IMR-90 (cell line): Measurements from ENCODE around the gene FBP1. TPM values are rescaled to one million over a fixed set of nuclear protein-coding genes. Genes with fewer than 3 reads are reported as not detected.

Experiments
- ATAC-seq: fragments of 200-7000 bp; cut with Tn5 transposase; 2 replicates; pipeline ENCODE4 v1.9.1; 2020; ENCODE audit warnings: low read depth, mild to moderate bottlenecking, moderate library complexity
- BruUV-seq: library from RNA; stranded (reverse); fragments of 400-500 nt; replicated peaks from 2 replicates; lab custom pipeline; 2021; lab: Mats Ljungman, UMichigan
- CTCF ChIA-PET: fragments of 300-600 bp; formaldehyde crosslinking; extraction: SDS; loops from one replicate; lab custom pipeline; 2021; ENCODE audit warnings: antibody characterized with exemption; lab: Yijun Ruan, JAX
- POLR2A ChIA-PET: fragments of 300-600 bp; sonication (Branson Sonifier 250); formaldehyde crosslinking; loops from one replicate; lab custom pipeline; 2022; ENCODE audit warnings: antibody characterized with exemption; ENCODE audit not compliant: unreplicated experiment; lab: Charles Lee
- DNase-seq: peaks from one replicate; pipeline ENCODE4 v3.0.0; 2013
- H2AFZ ChIP-seq: replicated peaks from 2 replicates; pipeline ENCODE3; 2013; ENCODE audit warnings: low read length, mild to moderate bottlenecking; ENCODE audit not compliant: poor library complexity
- H2AK5ac ChIP-seq: 2 replicates; pipeline ENCODE4 v1.6.1; 2013; ENCODE audit warnings: low read depth, low read length, inconsistent platforms
- H2AK9ac ChIP-seq: replicated peaks from 2 replicates; pipeline ENCODE3; 2013; ENCODE audit warnings: mild to moderate bottlenecking, low read depth, low read length, moderate library complexity; ENCODE audit not compliant: poor library complexity
- H2BK120ac ChIP-seq: 2 replicates; pipeline ENCODE4 v1.6.1; 2013; ENCODE audit warnings: low read depth, low read length, inconsistent platforms
- H2BK15ac ChIP-seq: 3 replicates; pipeline ENCODE4 v1.6.1; 2013; ENCODE audit warnings: low read depth, low read length, inconsistent platforms
- H2BK20ac ChIP-seq: 2 replicates; pipeline ENCODE4 v1.6.1; 2013; ENCODE audit warnings: low read depth, mild to moderate bottlenecking, inconsistent platforms, low read length, moderate library complexity
- H2BK5ac ChIP-seq: 2 replicates; pipeline ENCODE4 v1.6.1; 2013; ENCODE audit warnings: mild to moderate bottlenecking, low read depth, low read length, inconsistent platforms; ENCODE audit not compliant: poor library complexity, severe bottlenecking
- H3K14ac ChIP-seq: replicated peaks from 2 replicates; pipeline ENCODE4 v1.6.1; 2013; ENCODE audit warnings: low read depth, low read length, inconsistent platforms
- H3K18ac ChIP-seq: 2 replicates; pipeline ENCODE4 v1.6.1; 2013; ENCODE audit warnings: low read depth, low read length, control low read depth
- H3K23ac ChIP-seq: 2 replicates; pipeline ENCODE4 v1.6.1; 2013; ENCODE audit warnings: low read depth, low read length, inconsistent platforms
- H3K27ac ChIP-seq: 2 replicates; pipeline ENCODE4 v1.5.1; 2013; ENCODE audit warnings: mild to moderate bottlenecking, control low read depth, low read length; ENCODE audit not compliant: insufficient read depth
- H3K27me3 ChIP-seq: 2 replicates; pipeline ENCODE4 v1.6.1; 2013; ENCODE audit warnings: low read length; ENCODE audit not compliant: control insufficient read depth, insufficient read depth
- H3K36me3 ChIP-seq: 2 replicates; pipeline ENCODE4 v1.6.1; 2013; ENCODE audit warnings: low read length, mixed read lengths; ENCODE audit not compliant: control insufficient read depth, insufficient read depth
- H3K4ac ChIP-seq: 2 replicates; pipeline ENCODE4 v1.6.1; 2013; ENCODE audit warnings: low read depth, low read length, inconsistent platforms
- H3K4me1 ChIP-seq: 2 replicates; pipeline ENCODE4 v1.6.1; 2013; ENCODE audit warnings: low read length, mixed read lengths; ENCODE audit not compliant: control insufficient read depth, insufficient read depth
- H3K4me2 ChIP-seq: 2 replicates; pipeline ENCODE4 v1.6.1; 2013; ENCODE audit warnings: low read depth, mild to moderate bottlenecking, control low read depth, low read length, moderate library complexity
- H3K4me3 ChIP-seq: 2 replicates; pipeline ENCODE4 v1.5.1; 2013; ENCODE audit warnings: low read depth, mild to moderate bottlenecking, control low read depth, low read length, moderate library complexity; ENCODE audit not compliant: insufficient read depth
- H3K56ac ChIP-seq: 2 replicates; pipeline ENCODE4 v1.6.1; 2013; ENCODE audit warnings: low read length, inconsistent platforms; ENCODE audit not compliant: insufficient read depth; ENCODE audit errors: extremely low read depth
- H3K79me1 ChIP-seq, 2 experiments: 2 replicates each; pipeline ENCODE4 v1.6.1; 2013; ENCODE audit warnings: low read length in 2 of 2, inconsistent platforms in 1 of 2, low read depth in 1 of 2
- H3K9ac ChIP-seq: 2 replicates; pipeline ENCODE4 v1.6.1; 2013; ENCODE audit warnings: low read depth, low read length, control low read depth
- H3K9me1 ChIP-seq: 2 replicates; pipeline ENCODE4 v1.6.1; 2013; ENCODE audit warnings: low read length, inconsistent platforms; ENCODE audit not compliant: insufficient read depth
- H3K9me3 ChIP-seq: 2 replicates; pipeline ENCODE4 v1.6.1; 2013; ENCODE audit warnings: low read length; ENCODE audit not compliant: control insufficient read depth, insufficient read depth
- H4K20me1 ChIP-seq: 2 replicates; pipeline ENCODE4 v1.6.1; 2013; ENCODE audit warnings: low read length, inconsistent platforms; ENCODE audit not compliant: insufficient read depth
- H4K5ac ChIP-seq: 2 replicates; pipeline ENCODE4 v1.6.1; 2013; ENCODE audit warnings: mild to moderate bottlenecking, low read depth, low read length, control low read depth
- H4K8ac ChIP-seq, 2 experiments: 2 replicates each; pipeline ENCODE4 v1.6.1; 2013; ENCODE audit warnings: low read depth in 2 of 2, low read length in 2 of 2, control low read depth in 1 of 2, inconsistent platforms in 1 of 2
- H4K91ac ChIP-seq: 2 replicates; pipeline ENCODE4 v1.6.1; 2013; ENCODE audit warnings: low read depth, low read length, inconsistent platforms; ENCODE audit not compliant: insufficient read depth
- CEBPB ChIP-seq: IDR thresholded peaks from 2 replicates; pipeline ENCODE4 v1.6.1; 2012; ENCODE audit warnings: low read depth, low read length, improper control_type of control experiment
- CTCF ChIP-seq: conservative IDR thresholded peaks from 2 replicates; pipeline ENCODE4 v1.5.1; 2012; ENCODE audit warnings: mild to moderate bottlenecking, low read depth, low read length, improper control_type of control experiment
- ELK1 ChIP-seq: fragments of 150-350 bp; IDR thresholded peaks from 2 replicates; pipeline ENCODE4 v1.6.1; 2016; ENCODE audit warnings: low read depth, mild to moderate bottlenecking, low read length, moderate library complexity, borderline replicate concordance
- FOS ChIP-seq: fragments of 150-350 bp; IDR thresholded peaks from 2 replicates; pipeline ENCODE4 v1.6.1; 2016; ENCODE audit warnings: low read depth, low read length
- MAFK ChIP-seq: IDR thresholded peaks from 2 replicates; pipeline ENCODE4 v1.6.1; 2012; ENCODE audit warnings: low read depth, low read length, improper control_type of control experiment
- MAZ ChIP-seq: IDR thresholded peaks from 2 replicates; pipeline ENCODE4 v1.6.1; 2012; ENCODE audit warnings: low read depth, mild to moderate bottlenecking, low read length, improper control_type of control experiment, moderate library complexity, borderline replicate concordance
- MXI1 ChIP-seq: IDR thresholded peaks from 2 replicates; pipeline ENCODE4 v1.6.1; 2012; ENCODE audit warnings: low read depth, mild to moderate bottlenecking, low read length, moderate library complexity, borderline replicate concordance
- NFE2L2 ChIP-seq: fragments of 150-350 bp; IDR thresholded peaks from 2 replicates; pipeline ENCODE4 v1.6.1; 2016; ENCODE audit warnings: low read depth, mild to moderate bottlenecking, low read length
- POLR2A ChIP-seq: IDR thresholded peaks from 2 replicates; pipeline ENCODE4 v1.6.1; 2012; ENCODE audit warnings: mild to moderate bottlenecking, low read depth, low read length
- RCOR1 ChIP-seq: IDR thresholded peaks from 2 replicates; pipeline ENCODE4 v1.6.1; 2012; ENCODE audit warnings: mild to moderate bottlenecking, low read length, improper control_type of control experiment; ENCODE audit not compliant: insufficient replicate concordance
- RFX5 ChIP-seq: IDR thresholded peaks from 2 replicates; pipeline ENCODE4 v1.8.0; 2012; ENCODE audit warnings: low read depth, mild to moderate bottlenecking, low read length, moderate library complexity
- SMC3 ChIP-seq: fragments of 150-350 bp; IDR thresholded peaks from 2 replicates; pipeline ENCODE4 v1.6.1; 2016; ENCODE audit warnings: low read depth, mild to moderate bottlenecking, antibody characterized with exemption, low read length, moderate library complexity
- USF2 ChIP-seq: fragments of 150-350 bp; IDR thresholded peaks from 2 replicates; pipeline ENCODE4 v1.6.1; 2017; ENCODE audit warnings: mild to moderate bottlenecking, antibody characterized with exemption, low read length, low read depth
- WGBS, 2 experiments: methylation state at CpG; one replicate each; pipeline versions ENCODE4 v1.1.5 to v1.1.7; 2013; ENCODE audit warnings: missing lambda C conversion rate in 2 of 2; ENCODE audit not compliant: insufficient read length in 1 of 2; ENCODE audit errors: extremely low coverage in 2 of 2; 5-methylcytosine and 5-hydroxymethylcytosine counted together
- dilution Hi-C: fragments of 300-500 bp; cut with HindIII; formaldehyde crosslinking; loops from one replicate; pipeline ENCODE4 v1.14.3; 2018; ENCODE audit warnings: low sequenced_read_pairs; ENCODE audit not compliant: unreplicated experiment
- in situ Hi-C: fragments of 300-500 bp; cut with MboI; formaldehyde crosslinking; loops from 3 replicates; pipeline ENCODE4 v1.14.3; 2019; ENCODE audit warnings: low sequenced_read_pairs, inconsistent platforms, mixed read lengths
- intact Hi-C: fragments of 100-400 bp; cut with micrococcal nuclease; formaldehyde crosslinking; loops from 2 replicates; pipeline ENCODE4 v1.10.0; 2022
- polyA plus RNA-seq, 3 experiments: library from polyadenylated mRNA; depleted of rRNA; stranded (reverse); fragments of >200 nt; gene quantifications; 2 replicates each; pipeline ENCODE4 v1.2.3, GENCODE V29; 2012; ENCODE audit warnings: low replicate concordance in 1 of 3
- total RNA-seq: library from RNA; depleted of rRNA; stranded (reverse); fragments of >200 nt; gene quantifications from 2 replicates; pipeline ENCODE4 v1.2.3, GENCODE V29; 2012

The FBP1 gene
- total and polyA plus RNA-seq, 2 of the 4 experiments (the other 2 are of a cell fraction), result not detected

- no peak overlapping the region for H3K14ac ChIP-seq
- H4K20me1 ChIP-seq, result no peaks in the 10 kb centered on the region
- no peak overlapping the region for H4K91ac ChIP-seq
- no peak overlapping the region for H3K4ac ChIP-seq
- H2AK5ac ChIP-seq, result no peak overlapping the region
- no peak overlapping the region for H3K56ac ChIP-seq
- intact Hi-C loops, result no loop called here
- no peak overlapping the region for H3K9ac ChIP-seq
- H2BK5ac ChIP-seq, result no peak overlapping the region
- no peaks in the 10 kb centered on the region for H3K9me1 ChIP-seq
- in situ Hi-C loops, result no loop called here
- H3K4me2 ChIP-seq, result no peak overlapping the region; the same call in 1 of the 2 replicates
- ChIA-PET CTCF (no interaction called here), POLR2A (no interaction called here)
- H4K8ac ChIP-seq, result no peak overlapping the region
- no peaks in the 10 kb centered on the region for H3K9me3 ChIP-seq
- H4K5ac ChIP-seq, result no peak overlapping the region
- H2AK9ac ChIP-seq, result no peak overlapping the region
- no peak overlapping the region for H2AFZ ChIP-seq
- no peaks in the 10 kb centered on the region; the same call in 1 of the 2 replicates for H3K4me1 ChIP-seq
- no peak overlapping the region for H3K27ac ChIP-seq
- H3K79me1 ChIP-seq, result no peaks in the 10 kb centered on the region
- H2BK120ac ChIP-seq, result no peak overlapping the region
- WGBS, 2 experiments, result 71% methylated on average over 7 of the region's 17 CpGs; no CpG with 5 or more reads in 1 of the 2 experiments
- no peak overlapping the region for H3K18ac ChIP-seq
- H3K27me3 ChIP-seq, result peaks cover 43% of the 10 kb centered on the region
- H2BK15ac ChIP-seq, result no peak overlapping the region
- H2BK20ac ChIP-seq, result no peak overlapping the region
- no peaks in the 10 kb centered on the region for H3K36me3 ChIP-seq
- no peak overlapping the region for H3K23ac ChIP-seq
- dilution Hi-C loops, result no loop called here
- ATAC-seq, result no peak
- no peak for DNase-seq
- no peak overlapping the region for H3K4me3 ChIP-seq
- BruUV-seq, result no TSS peak
- no peak for TF ChIP-seq MAFK
- TF ChIP-seq MXI1, result no peak
- TF ChIP-seq NFE2L2, result no peak
- TF ChIP-seq USF2, result no peak
- TF ChIP-seq CEBPB, result no peak
- TF ChIP-seq RCOR1, result no peak
- no peak for TF ChIP-seq ELK1
- TF ChIP-seq RFX5, result no peak
- TF ChIP-seq POLR2A, result no peak
- no peak for TF ChIP-seq SMC3
- no peak for TF ChIP-seq CTCF
- TF ChIP-seq FOS, result no peak
- TF ChIP-seq MAZ, result no peak
Measured at GRCh38 chr9:94638335-94639060, 820 bp downstream of the FBP1 start.
